AG08395 (cell line): Measurements from ENCODE around the gene STARD6.
"Not testable (repeated sequence)": the region's sequence is repeated elsewhere in the genome, so short reads cannot be mapped to it uniquely, and the experiment has no call there.

Experiments used
- DNase-seq: peaks from one replicate; pipeline ENCODE4 v3.0.0; 2012; ENCODE audit warnings: mixed read lengths, low spot score

Gene STARD6

DNA sequence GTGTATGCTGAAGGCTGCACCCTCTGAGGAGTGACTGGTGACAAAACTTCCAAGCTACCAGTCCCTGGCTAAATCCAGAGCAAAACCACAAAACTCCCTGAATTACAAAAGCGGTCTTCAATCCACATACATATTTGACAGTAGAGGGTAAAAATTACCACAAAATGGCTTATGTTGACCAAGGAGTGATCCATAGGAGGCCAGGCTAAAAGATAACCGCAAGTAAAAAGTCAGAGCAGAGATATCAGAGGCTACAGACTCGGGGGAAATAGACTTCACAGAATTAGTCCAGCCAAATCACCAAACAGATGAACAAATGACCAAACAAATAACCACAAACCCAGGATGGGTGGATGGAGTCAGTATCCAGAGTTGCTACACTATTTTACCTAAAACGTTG, 19.4 kb downstream of the STARD6 start:
- DNase-seq: no peak

DNA sequence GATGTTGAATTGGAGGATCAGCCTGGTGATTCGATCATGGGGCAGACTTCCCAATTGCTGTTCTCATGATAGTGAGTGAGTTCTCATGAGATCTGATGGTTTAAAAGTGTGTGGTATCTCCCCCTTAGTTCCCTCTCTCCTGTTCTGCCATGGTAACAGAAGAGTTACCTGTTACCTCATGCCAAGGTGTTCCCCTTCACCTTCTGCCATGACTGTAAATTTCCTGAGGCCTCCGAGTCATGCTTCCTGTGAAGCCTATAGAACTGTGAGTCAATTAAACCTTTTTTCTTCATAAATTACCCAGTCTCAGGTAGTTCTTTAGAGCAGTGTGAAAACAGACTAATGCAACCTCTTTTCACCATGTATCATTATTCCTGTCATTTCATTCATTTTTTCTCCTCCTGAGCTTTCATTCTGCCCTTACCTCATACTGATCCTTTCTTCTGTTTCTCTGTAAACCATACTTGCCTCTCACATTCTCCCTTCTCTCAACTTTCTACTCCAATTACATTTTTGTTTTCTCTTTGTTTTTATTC, 22.0 kb downstream of the STARD6 start:
- DNase-seq: no peak

DNA sequence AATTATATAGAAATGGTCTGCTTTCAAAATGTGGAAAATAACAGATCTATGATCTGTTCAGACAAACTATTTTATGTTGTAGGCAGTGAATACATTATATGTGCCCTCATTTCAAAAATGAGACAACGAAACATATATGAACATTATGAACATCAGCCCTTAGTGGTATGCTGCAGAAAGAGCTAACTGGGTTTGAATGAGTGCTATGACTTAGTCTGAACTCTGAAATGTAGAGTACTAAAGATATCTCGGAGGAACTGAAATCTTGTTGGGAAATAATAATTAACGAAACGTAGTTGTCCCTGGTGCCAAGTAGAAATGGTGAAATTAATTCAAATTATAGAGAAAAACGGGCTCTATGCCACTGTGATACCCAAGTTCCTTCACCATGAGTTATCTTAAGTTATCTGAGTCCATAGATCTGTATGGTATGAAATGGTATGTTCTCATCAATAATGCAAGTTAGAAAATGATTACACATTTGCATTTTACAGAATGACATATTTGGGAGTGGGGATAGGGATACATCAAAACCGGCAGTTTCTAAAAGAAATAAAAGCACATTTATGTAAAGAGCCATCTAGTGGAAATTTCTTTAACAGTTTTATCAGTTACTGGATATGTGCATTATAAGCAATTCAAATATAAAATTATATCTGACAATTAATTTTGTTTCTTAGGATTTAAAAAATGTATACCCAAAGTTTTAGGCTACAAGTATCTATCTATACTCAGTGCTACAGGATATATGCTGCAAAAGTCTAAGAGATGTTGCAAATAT, 26.7 kb downstream of the STARD6 start:
- DNase-seq: no peak

DNA sequence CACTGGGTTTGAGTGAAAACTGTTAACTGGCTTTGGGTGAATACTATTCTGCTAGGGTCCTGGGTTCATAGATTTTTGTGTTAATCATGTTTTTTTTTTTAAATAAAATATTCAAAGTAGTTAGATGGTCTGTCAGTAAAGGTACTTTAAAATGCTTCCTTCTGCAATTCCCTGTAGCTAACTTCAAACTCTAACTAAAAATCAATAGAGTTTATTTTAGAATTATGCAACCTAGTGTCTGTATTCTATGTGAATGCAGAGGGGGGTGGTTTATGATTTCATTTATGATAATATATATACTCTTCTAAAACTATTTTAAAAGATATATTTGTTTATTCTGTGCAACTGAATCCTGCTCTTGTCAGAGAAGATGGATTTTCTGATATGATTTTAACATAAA, 27.9 kb downstream of the STARD6 start:
- DNase-seq: no peak

DNA sequence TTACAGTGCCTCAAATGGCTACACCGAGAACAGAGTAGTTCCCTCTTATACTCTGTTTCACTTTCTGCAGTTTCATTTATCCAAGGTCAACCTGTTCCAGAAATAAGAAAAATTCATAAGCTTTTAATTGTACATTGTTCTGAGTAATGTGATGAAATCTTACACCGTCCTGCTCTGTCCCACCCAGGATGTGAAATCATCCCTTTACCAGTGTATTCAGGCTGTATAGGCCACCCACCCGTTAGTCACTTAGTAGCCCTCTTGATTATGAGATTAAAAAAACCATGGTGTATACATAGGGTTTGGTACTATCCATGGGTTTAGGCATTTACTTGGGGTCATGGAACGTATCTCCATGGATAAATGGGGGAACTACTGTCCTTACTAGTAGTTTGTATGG, 29.8 kb downstream of the STARD6 start:
- DNase-seq: no peak

GRCh38 chr18:54323970-54324369, 33.7 kb downstream of the STARD6 start:
- DNase-seq: no peak

DNA sequence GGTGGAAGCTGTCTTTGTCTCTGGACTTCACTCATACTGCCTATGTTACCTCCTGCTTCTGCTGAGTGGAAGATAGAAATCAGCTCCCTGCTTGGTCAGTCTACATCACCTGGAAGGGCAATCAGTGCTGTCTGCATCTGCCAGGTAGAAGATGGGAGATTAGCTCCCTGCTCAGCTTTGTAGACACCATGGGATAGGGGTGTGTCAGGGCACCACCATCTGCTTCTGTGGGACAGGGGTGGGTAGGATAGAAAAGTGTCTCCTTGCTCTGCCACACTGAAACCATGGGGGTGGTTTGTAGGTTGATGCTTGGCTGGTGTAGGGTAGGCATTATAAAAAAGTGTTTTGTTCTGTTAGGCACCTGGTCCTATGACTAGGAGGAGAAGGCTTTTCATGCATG, 34.1 kb downstream of the STARD6 start:
- no peak for DNase-seq

DNA sequence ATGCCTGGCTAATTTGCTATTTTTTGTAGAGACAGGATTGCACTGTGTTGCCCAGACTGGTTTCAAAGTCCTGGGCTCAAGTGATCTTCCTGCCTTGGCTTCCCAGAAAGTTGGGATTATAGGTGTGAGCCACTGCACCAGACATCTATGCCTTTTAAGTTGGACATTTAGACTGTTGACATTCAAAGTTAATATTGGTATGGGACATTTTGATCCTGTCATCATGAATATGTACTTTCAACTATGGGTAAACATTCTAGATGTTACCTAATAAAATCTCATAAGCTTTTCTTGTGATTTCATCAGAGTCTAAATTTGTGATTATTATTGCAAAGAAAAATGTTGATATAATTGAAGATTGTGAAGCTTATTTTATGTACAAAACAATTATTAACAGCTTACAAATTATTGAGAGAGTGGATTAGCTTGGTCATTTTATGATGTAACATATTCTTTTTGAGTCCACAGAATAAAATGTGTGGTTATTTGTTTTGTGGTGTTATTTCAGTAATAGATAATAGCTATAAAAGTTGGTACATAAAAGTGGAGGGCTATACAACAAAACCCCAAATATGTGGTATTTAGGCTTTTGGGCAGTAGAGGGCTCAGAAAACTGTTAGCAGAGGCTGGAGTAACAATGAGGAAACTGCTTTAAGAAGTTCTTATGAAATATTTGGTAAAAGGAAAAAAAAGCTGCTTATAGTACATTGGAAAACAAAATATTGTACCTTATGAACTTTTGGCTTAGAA, 41.4 kb downstream of the STARD6 start:
- no peak for DNase-seq

DNA sequence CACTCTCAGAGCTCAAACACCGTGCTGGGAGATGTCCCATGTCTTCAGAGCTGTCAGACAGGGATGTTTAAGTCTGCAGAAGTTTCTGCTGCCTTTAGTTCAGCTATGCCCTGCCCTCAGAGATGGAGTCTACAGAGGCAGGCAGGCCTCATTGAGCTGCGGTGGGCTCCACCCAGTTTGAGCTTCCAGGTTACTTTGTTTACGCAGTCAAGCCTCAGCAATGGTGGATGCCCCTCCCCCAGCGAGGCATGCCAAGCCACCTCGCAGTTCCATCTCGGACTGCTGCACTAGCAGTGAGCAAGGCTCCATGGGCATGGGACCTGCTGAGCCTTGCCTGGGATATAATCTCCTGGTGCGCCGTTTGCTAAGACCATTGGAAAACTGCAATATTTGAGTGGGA, 48.1 kb downstream of the STARD6 start:
- not testable (repeated sequence) for DNase-seq

DNA sequence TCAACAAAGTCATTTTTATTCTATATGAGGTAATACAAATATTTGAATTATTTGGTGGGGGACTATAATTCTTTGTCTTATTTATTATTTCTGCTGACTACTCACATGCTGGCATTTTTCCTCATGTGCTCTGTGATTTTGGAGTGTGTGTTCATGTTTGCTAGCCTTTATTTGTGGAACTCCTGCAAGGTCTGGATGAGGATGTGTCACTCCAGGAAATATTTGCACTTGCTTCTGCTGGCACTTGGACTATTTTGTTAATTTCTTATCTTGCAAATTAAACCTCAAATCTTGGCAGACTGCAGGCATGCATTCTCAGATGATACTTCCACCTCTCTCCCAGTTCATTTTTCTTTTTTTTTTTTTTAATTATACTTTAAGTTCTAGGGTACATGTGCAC, 54.2 kb downstream of the STARD6 start:
- DNase-seq: no peak

GRCh38 chr18:54298991-54299390, 58.7 kb downstream of the STARD6 start:
- DNase-seq: not testable (repeated sequence)

GRCh38 chr18:54296062-54296461, 61.6 kb downstream of the STARD6 start:
- no peak for DNase-seq

- no peak for DNase-seq
Measured at GRCh38 chr18:54294274-54294673, 63.4 kb downstream of the STARD6 start.

- peak; percentile 70 for DNase-seq
Measured at GRCh38 chr18:54284981-54285785, 72.5 kb downstream of the STARD6 start.

GRCh38 chr18:54284535-54284934, 73.1 kb downstream of the STARD6 start:
- DNase-seq: no peak

DNA sequence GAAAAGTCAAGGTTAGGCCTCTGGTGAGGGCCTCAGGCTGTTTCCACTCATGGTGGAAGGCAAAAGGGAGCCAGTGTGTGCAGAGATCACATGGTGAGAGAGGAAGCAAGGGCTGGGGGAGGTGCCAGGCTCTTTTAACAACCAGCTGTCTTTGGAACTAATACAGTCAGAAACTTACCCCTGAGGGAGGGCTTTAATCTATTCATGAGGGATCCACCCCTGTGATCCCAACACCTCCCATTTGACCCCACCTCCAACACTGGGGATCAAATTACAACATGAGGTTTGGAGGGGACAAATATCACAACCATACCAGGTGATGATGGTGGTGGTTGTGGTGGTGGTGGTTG, 77.5 kb downstream of the STARD6 start:
- no peak for DNase-seq

DNA sequence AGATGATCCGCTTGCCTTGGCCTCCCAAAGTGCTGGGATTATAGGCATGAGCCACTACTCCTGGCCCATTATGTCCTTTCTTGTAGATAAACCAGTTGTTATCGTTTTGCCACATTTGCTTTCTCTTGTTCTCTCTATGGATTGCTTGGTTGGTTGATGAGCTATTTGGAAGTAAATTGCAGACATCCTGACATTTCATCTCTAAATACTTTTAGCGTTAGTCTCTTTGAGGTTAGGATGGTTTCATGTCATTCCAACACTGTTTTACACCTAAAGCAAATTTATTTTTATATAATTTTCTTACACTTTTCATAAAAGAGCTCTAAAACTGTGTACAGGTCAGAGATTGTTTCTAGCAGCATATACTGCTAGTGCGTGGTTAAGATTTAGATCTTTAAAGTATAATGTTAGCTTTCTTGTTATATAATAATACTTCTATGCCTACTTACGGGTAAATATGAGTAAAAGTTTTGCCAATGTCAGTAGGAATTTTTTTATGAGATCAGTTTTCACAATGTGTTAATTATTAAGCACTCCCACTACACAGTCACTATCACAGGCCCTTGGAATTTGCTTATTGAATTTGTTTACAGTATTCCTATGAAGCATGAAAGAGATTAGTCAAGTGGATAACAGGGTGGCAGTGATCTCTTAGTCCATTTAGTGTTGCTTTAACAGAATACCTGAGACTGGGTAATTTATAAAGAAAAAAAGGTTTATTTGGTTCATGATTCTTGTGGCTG, 78.0 kb downstream of the STARD6 start:
- no peak for DNase-seq

GRCh38 chr18:54278615-54279014, 79.0 kb downstream of the STARD6 start:
- DNase-seq: no peak

DNA sequence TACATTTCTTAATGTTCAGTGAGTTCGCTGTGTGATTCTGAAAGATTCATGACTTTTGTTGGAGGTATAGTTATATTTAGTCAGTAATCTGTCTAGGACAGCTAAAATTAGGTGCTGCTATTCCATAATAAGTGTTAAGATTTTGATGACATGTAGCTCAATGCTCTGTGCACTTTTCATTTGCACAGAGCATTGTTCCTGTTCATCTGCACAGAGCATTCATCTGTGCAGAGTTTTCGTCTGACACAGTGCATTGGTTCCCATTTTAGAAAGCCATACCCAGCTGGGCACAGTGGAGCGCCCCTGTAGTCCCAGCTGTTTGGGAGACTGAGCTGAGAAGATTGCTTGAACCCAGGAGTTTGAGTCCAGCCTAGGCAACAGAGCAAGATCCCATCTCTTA, 79.8 kb downstream of the STARD6 start:
- DNase-seq: no peak
